ENCODE data around the gene DIDO1. TPM values are rescaled to one million over a fixed set of nuclear protein-coding genes. Genes with fewer than 3 reads are reported as not detected.

The DIDO1 gene
- polyA plus RNA-seq, 1 of the 3 experiments (the other 2 are of a cell fraction): 14.7 TPM

DNA sequence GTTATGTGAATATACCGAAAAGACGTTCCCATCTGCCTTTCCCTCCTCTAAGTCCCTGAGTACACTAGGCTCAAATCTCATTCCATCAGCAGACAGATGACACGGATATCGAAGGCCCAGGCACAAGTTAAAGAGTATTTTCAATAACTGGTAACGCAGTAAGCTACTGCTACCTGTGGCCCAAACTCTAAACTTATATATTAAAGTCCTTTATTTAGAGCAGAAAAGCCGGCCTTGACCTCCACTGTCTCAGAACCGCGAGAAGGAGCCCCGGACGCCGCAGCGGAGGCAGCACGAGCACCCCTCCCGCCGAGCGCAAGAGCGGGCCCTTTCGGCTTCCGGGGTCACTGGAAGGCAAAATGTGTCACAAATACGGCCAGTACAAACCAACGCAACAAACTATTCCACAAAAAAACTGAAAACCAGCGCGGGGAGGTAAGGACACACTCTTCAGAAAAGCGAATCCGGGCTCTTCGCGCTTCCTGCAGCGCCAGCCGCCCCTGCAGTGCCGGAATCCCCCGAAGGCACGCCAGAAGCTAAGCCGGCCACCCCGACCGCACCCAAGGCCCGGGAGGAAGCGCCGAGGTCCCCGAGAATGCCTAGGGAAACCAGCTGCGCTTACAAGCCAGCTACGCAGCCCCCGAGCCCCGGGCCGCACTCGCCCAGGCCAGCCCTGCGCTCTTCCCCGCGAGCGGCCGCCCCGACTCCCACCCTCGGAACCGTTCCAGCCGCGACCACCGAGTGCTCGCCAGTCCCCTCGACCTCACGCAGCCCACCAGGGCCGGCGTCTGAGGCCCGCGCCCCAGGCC lies 681 bp downstream of the DIDO1 start (continued):
- TF ChIP-seq, protein P1, sequence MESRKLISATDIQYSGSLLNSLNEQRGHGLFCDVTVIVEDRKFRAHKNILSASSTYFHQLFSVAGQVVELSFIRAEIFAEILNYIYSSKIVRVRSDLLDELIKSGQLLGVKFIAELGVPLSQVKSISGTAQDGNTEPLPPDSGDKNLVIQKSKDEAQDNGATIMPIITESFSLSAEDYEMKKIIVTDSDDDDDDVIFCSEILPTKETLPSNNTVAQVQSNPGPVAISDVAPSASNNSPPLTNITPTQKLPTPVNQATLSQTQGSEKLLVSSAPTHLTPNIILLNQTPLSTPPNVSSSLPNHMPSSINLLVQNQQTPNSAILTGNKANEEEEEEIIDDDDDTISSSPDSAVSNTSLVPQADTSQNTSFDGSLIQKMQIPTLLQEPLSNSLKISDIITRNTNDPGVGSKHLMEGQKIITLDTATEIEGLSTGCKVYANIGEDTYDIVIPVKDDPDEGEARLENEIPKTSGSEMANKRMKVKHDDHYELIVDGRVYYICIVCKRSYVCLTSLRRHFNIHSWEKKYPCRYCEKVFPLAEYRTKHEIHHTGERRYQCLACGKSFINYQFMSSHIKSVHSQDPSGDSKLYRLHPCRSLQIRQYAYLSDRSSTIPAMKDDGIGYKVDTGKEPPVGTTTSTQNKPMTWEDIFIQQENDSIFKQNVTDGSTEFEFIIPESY (IDR thresholded peaks at IDR 0.05; ENCODE audit: borderline replicate concordance, low read depth): no peak

DNA sequence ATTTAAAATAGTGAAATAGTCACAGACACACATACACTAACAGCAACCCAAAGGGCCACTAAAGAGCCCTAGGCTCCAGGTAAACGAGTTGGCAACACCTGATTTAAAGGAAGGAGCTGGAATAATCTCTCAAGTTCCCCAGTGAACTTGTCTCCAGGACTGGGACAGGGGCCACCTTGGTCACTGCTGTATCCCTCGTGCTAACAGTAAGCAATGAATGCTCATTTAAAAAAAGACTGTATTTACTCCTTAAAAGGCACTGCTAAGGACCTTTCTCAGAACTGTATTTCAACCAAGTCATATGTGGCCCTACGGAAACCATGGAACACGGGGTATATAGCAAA lies 1.3 kb downstream of the DIDO1 start:
- DNase-seq: no peak
- peaks cover 21% of the 10 kb centered on the region for H3F3A ChIP-seq (replicated peaks; ENCODE audit: insufficient read depth)
- peak overlapping the region; percentile 97 for H3K9ac ChIP-seq
- ChIA-PET POLR2A (interaction anchor here (1.3 kb wide), 1 partner anchor 13 kb away, joined by 3 read pairs; the partner anchor contains the start of gene GID8), CTCF (interaction anchor here (1.0 to 12.2 kb wide), 7 partner anchors 8 to 102 kb away, joined by 3 to 127 read pairs (median 6); partner anchors contain the start of gene GID8)
- peak overlapping the region; percentile 86 to 95 for H3K4me3 ChIP-seq (ENCODE audit: low read depth in 2 of 2, low read length in 1 of 2)
- peaks cover 26 to 40% of the 10 kb centered on the region in 2 experiments; a peak in 3 of 4 replicates for H3K4me1 ChIP-seq (ENCODE audit: control insufficient read depth in 1 of 2, insufficient read depth in 2 of 2, low read depth in 1 of 2, low read length in 1 of 2)
- H3K79me2 ChIP-seq (ENCODE audit: insufficient read depth): peaks cover 97% of the 10 kb centered on the region
- TF ChIP-seq, protein P2, sequence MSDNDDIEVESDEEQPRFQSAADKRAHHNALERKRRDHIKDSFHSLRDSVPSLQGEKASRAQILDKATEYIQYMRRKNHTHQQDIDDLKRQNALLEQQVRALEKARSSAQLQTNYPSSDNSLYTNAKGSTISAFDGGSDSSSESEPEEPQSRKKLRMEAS (IDR thresholded peaks at IDR 0.05; ENCODE audit: low read depth): no peak
- TF ChIP-seq RCOR1 (IDR thresholded peaks at IDR 0.05; ENCODE audit: low read length): no peak
- no peak for TF ChIP-seq FOXJ3 (CRISPR knock-in tag; IDR thresholded peaks at IDR 0.05)
- TF ChIP-seq, protein P1 (IDR thresholded peaks at IDR 0.05; ENCODE audit: borderline replicate concordance, low read depth): no peak
- no peak for TF ChIP-seq MEF2A (IDR thresholded peaks at IDR 0.05; ENCODE audit: borderline replicate concordance, low read depth)
- TF ChIP-seq, protein P3, sequence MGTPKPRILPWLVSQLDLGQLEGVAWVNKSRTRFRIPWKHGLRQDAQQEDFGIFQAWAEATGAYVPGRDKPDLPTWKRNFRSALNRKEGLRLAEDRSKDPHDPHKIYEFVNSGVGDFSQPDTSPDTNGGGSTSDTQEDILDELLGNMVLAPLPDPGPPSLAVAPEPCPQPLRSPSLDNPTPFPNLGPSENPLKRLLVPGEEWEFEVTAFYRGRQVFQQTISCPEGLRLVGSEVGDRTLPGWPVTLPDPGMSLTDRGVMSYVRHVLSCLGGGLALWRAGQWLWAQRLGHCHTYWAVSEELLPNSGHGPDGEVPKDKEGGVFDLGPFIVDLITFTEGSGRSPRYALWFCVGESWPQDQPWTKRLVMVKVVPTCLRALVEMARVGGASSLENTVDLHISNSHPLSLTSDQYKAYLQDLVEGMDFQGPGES (IDR thresholded peaks at IDR 0.05; ENCODE audit: low read depth, low read length): no peak
- TF ChIP-seq NFIC (IDR thresholded peaks at IDR 0.05; ENCODE audit: borderline replicate concordance): no peak
- no peak for TF ChIP-seq YY1 (IDR thresholded peaks at IDR 0.05; ENCODE audit: low read depth)
- no peak for TF ChIP-seq GATA2 (CRISPR knock-in tag; IDR thresholded peaks at IDR 0.05)
- TF ChIP-seq, protein P4, sequence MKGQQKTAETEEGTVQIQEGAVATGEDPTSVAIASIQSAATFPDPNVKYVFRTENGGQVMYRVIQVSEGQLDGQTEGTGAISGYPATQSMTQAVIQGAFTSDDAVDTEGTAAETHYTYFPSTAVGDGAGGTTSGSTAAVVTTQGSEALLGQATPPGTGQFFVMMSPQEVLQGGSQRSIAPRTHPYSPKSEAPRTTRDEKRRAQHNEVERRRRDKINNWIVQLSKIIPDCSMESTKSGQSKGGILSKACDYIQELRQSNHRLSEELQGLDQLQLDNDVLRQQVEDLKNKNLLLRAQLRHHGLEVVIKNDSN (IDR thresholded peaks at IDR 0.05; ENCODE audit: borderline replicate concordance, low read depth): no peak
- H3K4me2 ChIP-seq: peak overlapping the region; percentile 85
- H3K27me3 ChIP-seq (ENCODE audit: insufficient read depth): no peaks in the 10 kb centered on the region
- H3K9me3 ChIP-seq: no peaks in the 10 kb centered on the region
- peaks cover 59% of the 10 kb centered on the region for H4K20me1 ChIP-seq (ENCODE audit: insufficient read depth)
- H3K27ac ChIP-seq (ENCODE audit: low read depth in 2 of 2, low read length in 1 of 2): peak overlapping the region; percentile 86 to 88
- H3K9me2 ChIP-seq: no peaks in the 10 kb centered on the region
- no peak overlapping the region for H2AFZ ChIP-seq (ENCODE audit: low read depth)
- 6% methylated on average over 4 of the region's 4 CpGs for WGBS (ENCODE audit: low lambda C conversion rate)
- H3K36me3 ChIP-seq (replicated peaks in 1 of 2; ENCODE audit: control insufficient read depth in 1 of 2, insufficient read depth in 2 of 2, low read length in 1 of 2): peaks cover 0 to 2% of the 10 kb centered on the region in 2 experiments
